Activated T-cell treated with anti-CD3 and anti-CD28 coated beads, Interleukin-2, amount 50 U/mL, for 24 hours (primary cell): ENCODE results near the gene GNLY.

Experiments used
- DNase-seq: peaks from one replicate; pipeline ENCODE4 v3.0.0-alpha.2; 2020
- H3K27ac Mint-ChIP-seq: 2 replicates; pipeline ENCODE4 v1.8.0; 2020; ENCODE audit warnings: mild to moderate bottlenecking, mixed read lengths
- H3K27me3 Mint-ChIP-seq: 2 replicates; pipeline ENCODE4 v1.8.0; 2020; ENCODE audit warnings: mixed read lengths
- H3K36me3 Mint-ChIP-seq: 2 replicates; pipeline ENCODE4 v1.8.0; 2020; ENCODE audit warnings: low read depth, mixed read lengths
- H3K4me1 Mint-ChIP-seq: 2 replicates; pipeline ENCODE4 v1.8.0; 2020; ENCODE audit warnings: low read depth, mixed read lengths
- H3K4me3 Mint-ChIP-seq: 2 replicates; pipeline ENCODE4 v1.8.0; 2020; ENCODE audit warnings: mild to moderate bottlenecking, moderate library complexity, mixed read lengths
- H3K9me3 Mint-ChIP-seq: 2 replicates; pipeline ENCODE4 v1.8.0; 2020; ENCODE audit warnings: mixed read lengths

Gene GNLY

DNA sequence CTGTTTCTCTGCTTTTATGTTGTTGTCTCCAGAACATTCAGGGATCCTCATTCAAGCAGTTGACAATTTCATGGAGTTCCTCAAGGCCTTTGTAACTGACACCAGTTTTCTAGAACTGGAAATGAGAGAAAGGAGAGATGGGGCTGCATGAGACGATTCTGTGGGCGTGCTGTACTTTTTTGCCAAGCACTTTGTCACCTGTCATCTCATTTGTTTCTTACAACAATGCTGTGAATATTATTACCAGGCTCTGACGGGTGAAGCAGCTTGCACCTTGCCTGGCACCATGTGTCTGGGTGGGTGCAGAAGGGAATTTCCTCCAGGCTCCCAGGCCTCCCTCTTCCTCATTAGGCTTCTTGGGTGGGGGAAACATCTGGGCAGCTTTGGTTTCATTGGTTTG is 37.4 kb downstream of the GNLY start:
- Mint-ChIP-seq H3K27ac (no peak overlapping the region), H3K9me3 (no peaks in the 10 kb centered on the region), H3K36me3 (no peaks in the 10 kb centered on the region), H3K4me3 (no peak overlapping the region), H3K4me1 (peaks cover 5% of the 10 kb centered on the region), H3K27me3 (peaks cover 16% of the 10 kb centered on the region)
- DNase-seq = no peak

DNA sequence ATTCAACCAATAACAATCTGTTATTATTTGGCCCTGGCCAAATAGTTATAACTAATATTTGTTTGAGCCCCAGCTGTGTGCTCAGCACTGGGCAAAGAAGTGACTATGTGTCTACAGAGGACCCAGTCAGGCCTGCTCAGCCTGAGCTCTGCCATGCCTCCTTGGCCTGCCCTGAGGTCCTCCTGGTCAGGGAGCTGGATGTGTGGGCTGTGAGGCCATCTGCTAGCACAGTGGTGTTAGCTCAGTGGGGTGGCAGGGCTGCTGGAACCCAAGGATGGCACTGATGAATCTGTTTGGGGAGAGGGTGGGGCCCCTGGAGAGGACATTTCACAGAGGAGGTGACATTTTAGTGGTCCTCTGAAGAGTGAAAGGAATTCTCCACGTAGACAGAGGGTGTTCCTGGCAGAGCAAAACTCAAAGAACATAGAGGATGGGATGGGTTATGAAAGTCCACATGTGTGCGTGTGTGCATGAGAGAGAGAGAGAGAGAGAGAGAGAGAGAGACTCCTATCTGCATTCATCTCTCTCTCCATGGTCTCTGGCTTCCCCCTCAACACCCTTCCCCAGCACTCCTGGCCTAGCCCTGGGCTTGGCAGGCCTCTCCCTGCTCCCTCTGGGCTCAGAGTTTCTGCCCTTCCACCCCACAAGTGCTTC is 38.4 kb downstream of the GNLY start:
- no peak overlapping the region for H3K4me3 Mint-ChIP-seq
- no peak for DNase-seq
- peaks cover 5% of the 10 kb centered on the region for H3K4me1 Mint-ChIP-seq
- peaks cover 18% of the 10 kb centered on the region for H3K27me3 Mint-ChIP-seq
- no peak overlapping the region for H3K27ac Mint-ChIP-seq
- no peaks in the 10 kb centered on the region for H3K9me3 Mint-ChIP-seq
- no peaks in the 10 kb centered on the region for H3K36me3 Mint-ChIP-seq

DNA sequence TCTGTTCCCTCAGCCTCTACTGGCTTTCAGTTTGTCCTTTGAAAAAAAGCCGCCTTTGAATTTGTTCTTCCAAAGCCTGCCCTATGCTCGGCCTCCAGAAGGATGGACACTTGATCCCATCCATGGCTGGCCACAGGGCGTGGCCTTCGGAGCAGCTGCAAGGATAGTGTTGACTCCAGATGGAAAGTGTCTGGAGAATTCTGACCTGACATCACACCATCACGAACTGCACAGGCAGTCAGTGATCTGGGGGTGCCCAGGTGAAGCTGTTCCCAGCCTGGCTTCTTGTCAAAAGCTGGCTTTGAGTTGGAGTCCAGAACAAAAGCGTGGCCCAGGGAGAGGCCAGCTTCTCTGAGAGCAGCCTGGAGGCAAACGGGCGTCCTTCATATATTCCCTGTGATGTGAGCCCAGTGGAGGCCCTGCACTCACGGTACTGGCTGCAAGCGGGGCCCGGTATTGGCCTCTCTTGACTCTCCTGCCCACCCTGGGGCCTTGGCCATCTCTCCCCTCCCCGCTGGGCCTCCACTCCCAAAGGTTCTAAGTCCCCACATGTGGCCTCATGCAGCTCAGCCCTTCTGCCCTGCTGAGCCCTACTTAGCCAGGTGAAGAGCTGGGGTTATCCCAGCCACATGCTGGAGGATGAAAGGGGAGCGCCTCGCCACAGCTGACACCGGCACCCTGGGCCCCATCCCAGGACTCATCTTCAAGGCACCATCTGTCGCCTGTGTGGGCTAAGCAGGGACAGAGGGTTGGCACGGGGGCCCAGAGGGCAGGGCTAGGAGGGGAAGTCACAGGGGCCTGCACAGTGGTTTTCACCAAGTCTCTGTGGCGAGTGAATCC is 39.2 kb downstream of the GNLY start:
- DNase-seq = no peak
- H3K27ac Mint-ChIP-seq = no peak overlapping the region
- no peaks in the 10 kb centered on the region for H3K36me3 Mint-ChIP-seq
- peaks cover 18% of the 10 kb centered on the region for H3K27me3 Mint-ChIP-seq
- H3K4me3 Mint-ChIP-seq = no peak overlapping the region
- H3K4me1 Mint-ChIP-seq = peaks cover 5% of the 10 kb centered on the region
- no peaks in the 10 kb centered on the region for H3K9me3 Mint-ChIP-seq

DNA sequence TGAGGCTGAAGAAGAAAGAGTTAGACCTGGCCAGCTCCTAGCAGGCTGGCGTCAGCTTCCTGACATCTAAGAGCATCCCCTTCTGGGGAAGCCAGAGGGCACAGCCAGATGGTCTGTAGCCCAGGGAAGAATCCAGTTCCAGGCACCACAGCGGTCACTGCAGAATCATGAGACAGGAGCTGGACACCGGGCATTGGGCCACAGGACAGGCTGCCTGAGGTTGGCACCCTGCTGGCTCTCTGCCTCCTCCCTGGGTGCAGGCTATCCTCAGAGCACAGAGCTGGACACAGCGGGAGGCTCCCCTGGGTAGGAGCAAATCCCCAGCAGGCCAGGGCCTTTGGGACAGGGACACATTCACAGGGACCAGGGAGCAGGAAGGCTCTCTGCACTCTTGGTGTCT is 39.9 kb downstream of the GNLY start:
- DNase-seq = no peak
- Mint-ChIP-seq H3K4me3 (no peak overlapping the region), H3K9me3 (no peaks in the 10 kb centered on the region), H3K36me3 (no peaks in the 10 kb centered on the region), H3K27ac (no peak overlapping the region), H3K4me1 (peaks cover 1% of the 10 kb centered on the region), H3K27me3 (peaks cover 11% of the 10 kb centered on the region)

DNA sequence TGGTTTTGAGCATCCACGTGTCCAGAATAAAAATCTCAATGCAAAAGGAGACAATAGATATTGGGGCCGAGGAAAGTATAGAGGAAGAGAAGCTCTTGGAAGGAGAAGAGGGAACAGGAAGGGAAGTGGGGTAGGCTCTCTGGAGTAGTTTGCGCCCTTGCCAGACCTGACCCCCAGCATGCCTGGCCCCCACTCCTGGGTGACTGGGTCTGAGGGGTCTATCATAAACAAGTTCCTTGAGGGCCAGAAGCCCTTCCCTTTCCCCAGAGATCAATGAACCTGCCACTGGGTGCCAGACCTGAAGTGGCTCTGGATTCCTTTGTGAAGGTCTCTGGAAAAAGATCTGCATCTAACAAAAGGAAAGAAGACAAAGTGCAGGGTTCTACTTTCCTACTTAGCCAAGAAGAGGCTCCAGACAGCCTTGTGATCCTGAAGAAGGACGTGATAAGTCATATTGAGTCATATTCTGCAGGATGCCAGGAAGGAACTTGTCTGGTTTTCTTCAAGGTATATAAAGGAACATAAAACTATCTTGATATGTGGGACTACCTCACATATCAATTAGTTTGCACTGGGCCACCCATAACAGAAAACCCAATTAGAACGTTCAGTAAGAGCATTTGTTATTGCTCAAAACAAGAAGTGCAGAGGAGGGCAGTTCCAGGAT is 40.9 kb downstream of the GNLY start:
- no peak overlapping the region for H3K4me3 Mint-ChIP-seq
- no peaks in the 10 kb centered on the region for H3K9me3 Mint-ChIP-seq
- no peak for DNase-seq
- H3K27me3 Mint-ChIP-seq = peaks cover 5% of the 10 kb centered on the region
- no peaks in the 10 kb centered on the region for H3K4me1 Mint-ChIP-seq
- no peak overlapping the region for H3K27ac Mint-ChIP-seq
- no peaks in the 10 kb centered on the region for H3K36me3 Mint-ChIP-seq

DNA sequence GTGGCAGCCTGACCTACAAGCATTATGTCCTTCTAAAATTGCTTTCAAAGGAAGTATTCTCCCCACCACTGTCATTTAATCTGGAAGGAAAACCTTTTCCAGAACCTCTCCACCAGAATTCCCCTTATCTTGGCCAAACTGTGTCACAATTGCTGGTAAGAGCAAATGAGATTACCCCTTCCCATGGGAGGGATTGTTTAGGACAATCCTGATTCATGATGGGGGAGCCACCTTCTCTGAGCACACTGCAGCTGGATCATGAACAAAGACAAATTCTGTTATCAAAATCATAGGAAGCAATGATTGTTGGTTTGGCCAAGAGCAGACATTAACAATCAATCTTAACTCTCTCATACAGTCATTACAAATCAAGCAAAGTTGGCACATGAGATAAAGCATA is 41.5 kb downstream of the GNLY start:
- Mint-ChIP-seq H3K4me1 (no peaks in the 10 kb centered on the region), H3K27me3 (peaks cover 5% of the 10 kb centered on the region), H3K4me3 (no peak overlapping the region), H3K36me3 (no peaks in the 10 kb centered on the region), H3K27ac (no peak overlapping the region), H3K9me3 (no peaks in the 10 kb centered on the region)
- DNase-seq = no peak

DNA sequence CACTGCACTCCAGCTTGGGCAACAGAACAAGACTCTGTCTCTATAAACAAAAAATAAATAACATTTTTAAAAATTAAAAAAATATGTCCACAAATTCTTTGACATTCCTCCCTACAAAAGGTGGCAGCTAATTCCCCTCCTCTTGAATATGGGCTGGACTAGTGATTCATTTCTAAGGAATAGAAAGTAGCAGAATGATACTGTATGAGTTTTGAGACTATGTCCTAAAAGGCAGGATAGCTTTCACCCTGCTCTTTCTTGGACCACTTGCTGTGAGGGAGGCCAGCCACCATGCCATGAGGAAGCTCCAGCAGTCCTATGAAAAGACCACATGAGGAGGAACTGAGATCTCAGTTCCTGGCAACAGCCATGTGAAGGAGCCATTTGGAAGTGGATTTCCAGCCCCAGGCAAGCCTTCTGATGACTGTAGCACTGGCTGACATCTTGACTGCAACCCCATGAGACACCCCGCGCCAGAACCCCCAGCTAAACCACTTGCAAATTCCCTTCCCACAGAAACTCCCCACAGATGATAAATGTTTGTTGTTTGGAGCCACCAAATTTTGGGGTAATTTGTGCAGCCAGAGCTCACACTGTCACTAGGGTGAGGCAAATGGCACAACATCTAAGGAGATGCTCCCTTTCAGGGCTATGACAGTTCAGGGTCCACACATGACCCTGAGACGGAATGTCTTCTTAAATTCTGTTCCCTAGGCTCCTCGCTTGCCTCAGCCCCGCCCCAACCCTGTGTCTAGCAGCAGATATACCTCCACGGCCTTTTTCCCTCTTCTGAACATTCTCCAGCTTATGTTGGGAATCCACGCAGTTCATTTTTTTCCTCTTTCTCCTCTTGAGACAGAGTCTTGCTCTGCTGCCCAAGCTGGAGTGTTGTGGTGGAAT is 42.5 kb downstream of the GNLY start:
- Mint-ChIP-seq H3K4me3 (no peak overlapping the region), H3K4me1 (no peaks in the 10 kb centered on the region), H3K27ac (no peak overlapping the region), H3K27me3 (peaks cover 12% of the 10 kb centered on the region), H3K36me3 (no peaks in the 10 kb centered on the region), H3K9me3 (no peaks in the 10 kb centered on the region)
- DNase-seq = no peak

DNA sequence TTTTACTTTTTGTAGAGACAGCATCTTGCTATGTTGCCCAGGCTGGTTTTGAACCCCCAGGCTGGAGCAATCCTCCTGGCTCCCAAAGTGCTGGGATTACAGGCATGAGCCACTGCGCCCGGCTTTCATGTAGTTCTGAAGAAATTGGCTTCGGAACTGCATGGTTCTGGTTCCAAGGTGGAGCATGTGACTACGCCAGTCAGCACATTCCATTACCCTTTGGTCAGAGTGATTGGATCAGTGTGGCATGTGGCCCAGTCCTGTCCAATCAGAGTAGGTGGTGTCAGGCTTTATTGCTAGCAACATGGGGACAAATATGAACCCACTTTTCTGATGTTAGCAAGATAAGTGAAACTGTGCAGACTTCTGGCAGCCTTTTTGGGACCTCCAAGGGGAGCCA is 43.3 kb downstream of the GNLY start:
- H3K27me3 Mint-ChIP-seq = peaks cover 20% of the 10 kb centered on the region
- no peaks in the 10 kb centered on the region for H3K4me1 Mint-ChIP-seq
- no peaks in the 10 kb centered on the region for H3K36me3 Mint-ChIP-seq
- no peak overlapping the region for H3K27ac Mint-ChIP-seq
- DNase-seq = no peak
- H3K9me3 Mint-ChIP-seq = no peaks in the 10 kb centered on the region
- H3K4me3 Mint-ChIP-seq = no peak overlapping the region

DNA sequence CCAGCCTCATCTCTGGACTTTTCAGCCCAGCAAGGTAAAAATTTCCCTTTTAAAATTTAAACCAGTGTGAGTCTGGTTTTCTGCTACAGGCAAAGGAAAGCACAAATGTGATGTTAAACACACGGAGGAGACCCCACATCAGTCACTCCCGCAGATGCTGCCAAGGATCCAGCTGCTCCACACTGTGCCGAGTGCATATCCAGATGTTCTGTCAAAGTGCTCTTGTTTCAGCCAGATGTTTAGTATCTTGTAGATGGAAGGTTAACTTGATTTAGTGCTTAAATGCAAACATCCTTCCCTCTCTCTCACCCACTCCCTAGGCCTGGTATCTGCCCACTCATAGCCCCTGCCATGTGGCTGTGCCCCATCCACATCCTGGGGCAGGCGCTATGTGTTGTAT is 43.8 kb downstream of the GNLY start:
- Mint-ChIP-seq H3K27ac (no peak overlapping the region), H3K36me3 (no peaks in the 10 kb centered on the region), H3K4me3 (no peak overlapping the region), H3K27me3 (peaks cover 24% of the 10 kb centered on the region), H3K4me1 (no peaks in the 10 kb centered on the region), H3K9me3 (no peaks in the 10 kb centered on the region)
- DNase-seq = no peak

DNA sequence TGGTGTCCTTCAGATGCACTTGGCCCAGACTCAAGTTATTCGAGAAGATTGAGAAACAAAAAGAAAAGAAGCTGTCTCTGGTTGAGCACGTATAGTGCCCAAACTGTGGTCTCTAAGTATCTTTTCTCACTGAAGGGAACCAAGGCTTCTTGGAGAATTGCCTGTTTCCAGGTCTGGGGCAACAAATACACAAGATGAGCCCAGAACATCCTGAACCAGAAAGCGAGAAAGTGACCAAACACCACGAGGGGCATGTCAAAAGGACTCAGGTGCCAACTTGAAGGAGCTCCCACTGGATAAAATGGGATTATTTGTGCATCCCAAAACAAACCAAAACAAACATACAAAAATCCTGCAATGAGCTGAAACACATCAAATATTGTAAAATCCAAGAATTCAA is 46.0 kb downstream of the GNLY start:
- H3K4me1 Mint-ChIP-seq = no peaks in the 10 kb centered on the region
- H3K27me3 Mint-ChIP-seq = peaks cover 41% of the 10 kb centered on the region
- DNase-seq = no peak
- no peaks in the 10 kb centered on the region for H3K36me3 Mint-ChIP-seq
- no peak overlapping the region for H3K4me3 Mint-ChIP-seq
- no peak overlapping the region for H3K27ac Mint-ChIP-seq
- no peaks in the 10 kb centered on the region for H3K9me3 Mint-ChIP-seq

DNA sequence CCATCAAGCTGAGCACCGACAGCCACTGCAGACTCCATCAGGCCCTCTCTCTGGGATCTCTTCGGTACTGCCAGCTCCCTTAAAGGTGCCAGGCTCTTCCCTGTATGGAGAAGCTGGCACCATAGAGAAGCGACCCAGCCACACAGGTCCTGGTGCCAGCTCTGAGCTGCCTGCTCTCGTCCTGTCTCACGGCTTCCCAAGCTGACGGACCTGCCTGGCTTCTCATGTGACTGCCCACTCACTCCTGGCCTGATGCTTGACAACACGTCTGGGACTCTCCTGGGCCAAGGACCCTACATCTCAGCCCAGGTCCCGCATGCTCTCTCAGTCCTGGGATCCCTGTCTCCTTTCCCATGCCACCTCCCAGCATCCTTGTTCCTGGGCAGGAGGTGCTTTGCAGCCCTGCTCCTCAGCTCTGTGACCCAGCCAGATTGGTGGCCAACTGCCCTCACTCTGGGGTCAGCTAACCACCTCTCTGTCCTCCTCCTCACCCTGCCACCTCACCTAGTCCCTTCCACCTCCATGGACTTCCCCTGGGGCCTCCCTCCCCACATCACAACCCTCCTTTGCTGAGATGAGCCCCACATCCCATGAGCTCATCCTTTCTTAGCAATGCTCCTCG is 47.2 kb downstream of the GNLY start:
- no peaks in the 10 kb centered on the region for H3K9me3 Mint-ChIP-seq
- DNase-seq = no peak
- no peaks in the 10 kb centered on the region for H3K4me1 Mint-ChIP-seq
- H3K36me3 Mint-ChIP-seq = no peaks in the 10 kb centered on the region
- H3K4me3 Mint-ChIP-seq = no peak overlapping the region
- H3K27ac Mint-ChIP-seq = no peak overlapping the region
- H3K27me3 Mint-ChIP-seq = peaks cover 49% of the 10 kb centered on the region

DNA sequence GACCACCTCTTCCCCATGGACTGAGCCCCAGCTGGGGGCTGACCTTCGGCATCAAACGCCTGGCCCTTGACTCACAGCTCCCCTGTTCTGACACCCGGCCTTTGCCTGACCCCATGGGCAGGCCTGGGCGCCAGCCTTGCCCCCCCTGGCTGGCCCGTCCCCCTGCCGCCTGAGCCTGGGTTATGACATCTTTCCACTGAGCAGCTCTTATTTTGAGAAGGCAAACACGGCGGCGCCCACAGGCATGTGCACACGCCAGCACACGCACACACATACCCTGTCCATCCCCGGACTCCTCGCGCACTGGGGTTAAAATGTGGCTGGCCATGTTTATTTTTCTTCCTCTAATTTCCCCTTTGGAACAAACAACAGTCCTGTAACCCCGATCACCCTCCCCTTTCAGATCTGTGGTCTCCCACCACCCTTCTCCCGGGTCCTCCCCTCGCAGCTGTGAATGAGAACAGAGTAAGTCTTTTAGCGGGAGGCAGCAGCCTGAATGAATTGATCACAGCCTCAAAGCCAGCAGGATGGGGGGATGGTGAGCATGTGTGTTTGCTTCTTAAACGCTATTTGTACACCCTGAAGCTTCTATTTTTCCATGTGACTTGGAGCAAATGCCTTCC is 47.8 kb downstream of the GNLY start:
- H3K4me3 Mint-ChIP-seq = no peak overlapping the region
- peaks cover 54% of the 10 kb centered on the region for H3K27me3 Mint-ChIP-seq
- no peaks in the 10 kb centered on the region for H3K9me3 Mint-ChIP-seq
- no peaks in the 10 kb centered on the region for H3K4me1 Mint-ChIP-seq
- no peak for DNase-seq
- no peak overlapping the region for H3K27ac Mint-ChIP-seq
- no peaks in the 10 kb centered on the region for H3K36me3 Mint-ChIP-seq

DNA sequence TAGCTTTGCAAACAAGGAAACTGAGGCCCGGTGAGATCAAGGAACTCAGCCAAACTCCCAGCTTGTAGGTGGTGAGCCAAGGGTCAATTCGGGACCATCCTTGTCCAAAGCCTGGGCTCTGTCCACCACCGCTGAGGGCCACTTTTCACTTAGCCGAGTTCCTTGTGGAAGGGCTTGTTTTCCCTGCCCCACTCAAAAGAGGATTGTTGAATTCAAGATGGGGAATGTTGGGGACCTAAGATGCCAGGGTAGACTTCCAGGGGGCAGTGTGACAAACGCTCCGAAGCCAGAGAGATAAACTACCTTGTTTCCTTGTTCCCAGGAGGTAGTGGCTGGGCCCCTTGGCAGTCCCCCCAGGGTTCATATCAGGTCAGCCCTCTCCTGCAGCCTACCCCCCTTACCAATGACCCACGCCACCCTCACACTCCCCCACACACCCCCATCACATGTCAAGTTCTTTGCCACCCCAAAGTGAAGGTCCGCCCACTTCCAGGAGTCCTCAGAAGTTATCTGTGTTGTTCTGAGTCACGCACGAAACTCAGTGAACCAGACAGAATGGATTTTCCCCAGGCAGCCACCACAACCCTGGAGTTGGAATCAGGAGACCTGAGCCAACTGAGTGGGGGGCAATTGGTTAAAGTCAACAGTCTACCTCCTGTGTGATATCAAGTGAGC is 49.3 kb downstream of the GNLY start:
- Mint-ChIP-seq H3K36me3 (no peaks in the 10 kb centered on the region), H3K27ac (no peak overlapping the region), H3K27me3 (peaks cover 64% of the 10 kb centered on the region), H3K4me3 (no peak overlapping the region), H3K9me3 (no peaks in the 10 kb centered on the region), H3K4me1 (no peaks in the 10 kb centered on the region)
- no peak for DNase-seq
